GM12878 (cell line): Measurements from ENCODE around the gene SCUBE2. TPM values are rescaled to one million over a fixed set of nuclear protein-coding genes. Genes with fewer than 3 reads are reported as not detected.

ENCODE experiments used
- ATAC-seq: fragments of 200-7000 bp; cut with Tn5 transposase; 3 replicates; pipeline ENCODE4 v1.9.1; 2020; ENCODE audit warnings: mild to moderate bottlenecking, moderate library complexity
- BruUV-seq: library from RNA; stranded (reverse); fragments of 400-500 nt; replicated peaks from 2 replicates; lab custom pipeline; 2021; lab: Mats Ljungman, UMichigan
- CTCF ChIA-PET: fragments of 300-600 bp; sonication (Branson Sonifier 250); formaldehyde crosslinking; extraction: SDS; loops from one replicate; lab custom pipeline; 2021; ENCODE audit warnings: inconsistent platforms; lab: Yijun Ruan, JAX
- POLR2A ChIA-PET: fragments of 350-600 bp; formaldehyde crosslinking; extraction: SDS; loops from one replicate; lab custom pipeline; 2021; ENCODE audit warnings: inconsistent platforms; lab: Charles Lee
- RAD21 ChIA-PET: fragments of 300-600 bp; sonication (Branson Sonifier 250); formaldehyde crosslinking; loops from one replicate; lab custom pipeline; 2023; ENCODE audit warnings: antibody characterized with exemption; ENCODE audit not compliant: unreplicated experiment; lab: Charles Lee
- SMC1A ChIA-PET: fragments of 300-600 bp; sonication (Branson Sonifier 250); formaldehyde crosslinking; loops from one replicate; lab custom pipeline; 2023; ENCODE audit not compliant: unreplicated experiment, uncharacterized antibody; lab: Charles Lee
- DNase-seq: peaks from one replicate; pipeline ENCODE4 v3.0.0-alpha.2; 2011; ENCODE audit warnings: low read depth, low spot score
- FAIRE-seq: peaks from 3 replicates; lab custom pipeline; 2011; peaks lifted over from hg19 to GRCh38; lab: Jason Lieb, UNC
- H2AFZ ChIP-seq: 2 replicates; pipeline ENCODE4 v1.6.0; 2011; ENCODE audit warnings: low read depth, low read length, control low read depth; ENCODE audit not compliant: control insufficient read depth
- H3K27ac ChIP-seq: 2 replicates; pipeline ENCODE4 v1.5.1; 2011; ENCODE audit warnings: control low read depth; ENCODE audit not compliant: control insufficient read depth, insufficient read depth
- H3K27me3 ChIP-seq, 2 experiments: replicated peaks in 1 of 2; 2 replicates each; pipeline versions ENCODE4 v1.6.0 to v1.6.1; 2011; ENCODE audit warnings: low read length in 1 of 2; ENCODE audit not compliant: control insufficient read depth in 2 of 2, insufficient read depth in 2 of 2
- H3K36me3 ChIP-seq, 2 experiments: 2 replicates each; pipeline ENCODE4 v1.5.1; 2011; ENCODE audit warnings: low read length in 1 of 2; ENCODE audit not compliant: control insufficient read depth in 2 of 2, insufficient read depth in 2 of 2
- H3K4me1 ChIP-seq: 2 replicates; pipeline ENCODE4 v1.6.1; 2011; ENCODE audit warnings: mild to moderate bottlenecking, low read length, moderate library complexity, mixed read lengths; ENCODE audit not compliant: control insufficient read depth, insufficient read depth
- H3K4me2 ChIP-seq: 2 replicates; pipeline ENCODE4 v1.6.0; 2011; ENCODE audit warnings: control low read depth; ENCODE audit not compliant: control insufficient read depth, insufficient read depth
- H3K4me3 ChIP-seq: fragments of 200-600 bp; sonication (generic); 2 replicates; pipeline ENCODE4 v1.5.1; 2016
- H3K79me2 ChIP-seq: 2 replicates; pipeline ENCODE4 v1.6.0; 2011; ENCODE audit warnings: low read length; ENCODE audit not compliant: control insufficient read depth, insufficient read depth
- H3K9ac ChIP-seq: 2 replicates; pipeline ENCODE4 v1.8.0; 2011; ENCODE audit warnings: low read length, control low read depth, mixed read lengths; ENCODE audit not compliant: control insufficient read depth, insufficient read depth
- H3K9me3 ChIP-seq: replicated peaks from 3 replicates; pipeline ENCODE4 v1.5.1; 2011; ENCODE audit warnings: mild to moderate bottlenecking, low read length; ENCODE audit not compliant: control insufficient read depth, insufficient read depth
- H4K20me1 ChIP-seq: 2 replicates; pipeline ENCODE4 v1.6.0; 2011; ENCODE audit not compliant: control insufficient read depth, insufficient read depth
- YY1 ChIP-seq: IDR thresholded peaks from 2 replicates; pipeline ENCODE4 v1.6.1; 2011; ENCODE audit warnings: low read depth, mild to moderate bottlenecking, low read length
- WGBS: methylation state at CpG from one replicate; pipeline ENCODE4 v1.1.6; 2016; ENCODE audit warnings: low lambda C conversion rate; ENCODE audit not compliant: insufficient replicate concordance, insufficient coverage; ENCODE audit errors: missing lambda C conversion rate; 5-methylcytosine and 5-hydroxymethylcytosine counted together
- in situ Hi-C: fragments of 300-500 bp; cut with MboI; formaldehyde crosslinking; loops from 9 replicates; pipeline ENCODE4 v1.14.3; 2018; ENCODE audit warnings: mixed read lengths
- intact Hi-C: fragments of 100-400 bp; cut with micrococcal nuclease; formaldehyde crosslinking; loops from one replicate; pipeline ENCODE4 v1.14.2; 2022; ENCODE audit not compliant: unreplicated experiment
- polyA plus RNA-seq, 11 experiments: library from polyadenylated mRNA; depleted of rRNA in 4 of 11; unstranded in 6 of 11; stranded (reverse) in 5 of 11; fragments of >200 nt; fragmentation: Nextera tagmentation in 4 of 11; fragmentation: Illumina TruSeq in 1 of 11; extraction: Ambion mirVana in 4 of 11; extraction: Trizol in 1 of 11; gene quantifications; 1 replicate in 1 of 11; 2 replicates in 10 of 11; pipeline versions ENCODE4 v1.2.1 to v1.2.3, GENCODE V29; 2011 to 2016; ENCODE audit warnings: inconsistent platforms in 2 of 11, missing spikeins in 2 of 11, low read depth in 1 of 11
- total RNA-seq, 4 experiments: library from RNA; depleted of rRNA in 3 of 4; stranded (reverse); fragments of >200 nt in 3 of 4; fragmentation: Illumina TruSeq in 1 of 4; extraction: Trizol in 1 of 4; gene quantifications; 2 replicates each; pipeline versions ENCODE4 v1.2.1 to v1.2.3, GENCODE V29; 2013 to 2021
- TF ChIP-seq, protein P1 (sequence below), 3 experiments: IDR thresholded peaks in 2 of 3; conservative IDR thresholded peaks in 1 of 3; 2 replicates each; pipeline ENCODE4 v1.5.1; 2011; ENCODE audit warnings: low read depth in 3 of 3, low read length in 3 of 3, mild to moderate bottlenecking in 3 of 3, control low read depth in 2 of 3, moderate library complexity in 2 of 3, inconsistent platforms in 1 of 3, mixed read lengths in 1 of 3; ENCODE audit not compliant: control insufficient read depth in 2 of 3, insufficient read depth in 1 of 3; ENCODE audit errors: extremely low read depth in 1 of 3

The SCUBE2 gene
- total and polyA plus RNA-seq, 10 of the 15 experiments (the other 5 are each of a cell fraction or from before 2014, with no cell fraction given), result 0.12 to 0.56 (median 0.31) TPM; not detected in 2

DNA sequence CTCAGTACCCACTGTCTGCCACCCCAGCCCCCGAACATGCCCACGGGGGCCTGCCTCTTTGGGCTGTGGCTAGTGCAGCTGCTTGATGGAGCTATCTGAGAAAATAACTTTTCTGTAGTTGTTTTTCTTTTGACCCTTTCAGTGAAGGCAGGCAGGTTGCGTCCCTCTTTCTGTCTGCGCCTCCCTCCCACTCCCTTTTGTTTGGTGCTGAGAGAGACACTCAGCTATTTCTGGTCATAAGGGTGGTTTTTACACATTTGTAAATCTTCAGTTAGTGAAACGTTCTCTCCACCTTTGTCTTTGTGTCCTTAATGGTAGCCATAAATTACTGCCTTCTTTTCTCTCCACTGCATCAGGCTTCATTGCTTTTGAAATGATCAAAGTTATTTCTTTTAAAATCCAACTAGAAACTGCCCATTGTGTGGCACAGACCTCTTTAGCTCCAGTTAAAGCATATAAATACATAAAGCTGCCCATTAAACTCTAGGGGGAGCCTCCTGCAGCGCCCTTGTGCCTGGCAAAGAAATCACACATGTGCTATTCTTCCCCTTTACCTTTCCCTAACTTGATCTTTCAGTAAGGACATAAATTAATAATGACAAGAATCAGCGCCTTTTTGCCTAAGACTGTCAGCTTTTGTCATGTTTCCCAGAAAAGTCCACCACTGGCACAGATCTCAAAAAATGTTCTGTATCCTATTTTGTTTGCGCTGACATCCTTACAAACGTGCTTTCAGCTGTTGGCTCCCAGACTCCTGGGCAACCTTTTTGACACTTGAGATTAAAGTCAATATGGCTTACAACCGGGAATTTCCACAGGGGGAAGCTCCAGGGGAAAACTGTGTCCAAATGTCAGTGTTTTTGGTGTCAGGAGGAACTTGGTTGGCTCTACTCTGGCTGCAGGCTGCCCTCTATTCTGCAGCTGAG, 1.7 kb upstream of the SCUBE2 start:
- peak; percentile 46; the same call in 2 of the 3 replicates for ATAC-seq
- no peak for TF ChIP-seq YY1
- TF ChIP-seq, protein P1, sequence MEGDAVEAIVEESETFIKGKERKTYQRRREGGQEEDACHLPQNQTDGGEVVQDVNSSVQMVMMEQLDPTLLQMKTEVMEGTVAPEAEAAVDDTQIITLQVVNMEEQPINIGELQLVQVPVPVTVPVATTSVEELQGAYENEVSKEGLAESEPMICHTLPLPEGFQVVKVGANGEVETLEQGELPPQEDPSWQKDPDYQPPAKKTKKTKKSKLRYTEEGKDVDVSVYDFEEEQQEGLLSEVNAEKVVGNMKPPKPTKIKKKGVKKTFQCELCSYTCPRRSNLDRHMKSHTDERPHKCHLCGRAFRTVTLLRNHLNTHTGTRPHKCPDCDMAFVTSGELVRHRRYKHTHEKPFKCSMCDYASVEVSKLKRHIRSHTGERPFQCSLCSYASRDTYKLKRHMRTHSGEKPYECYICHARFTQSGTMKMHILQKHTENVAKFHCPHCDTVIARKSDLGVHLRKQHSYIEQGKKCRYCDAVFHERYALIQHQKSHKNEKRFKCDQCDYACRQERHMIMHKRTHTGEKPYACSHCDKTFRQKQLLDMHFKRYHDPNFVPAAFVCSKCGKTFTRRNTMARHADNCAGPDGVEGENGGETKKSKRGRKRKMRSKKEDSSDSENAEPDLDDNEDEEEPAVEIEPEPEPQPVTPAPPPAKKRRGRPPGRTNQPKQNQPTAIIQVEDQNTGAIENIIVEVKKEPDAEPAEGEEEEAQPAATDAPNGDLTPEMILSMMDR (IDR thresholded peaks at IDR 0.05 in 2 of 3, conservative IDR thresholded peaks at IDR 0.05 in 1 of 3; ENCODE audit: control insufficient read depth in 2 of 3, extremely low read depth in 1 of 3, insufficient read depth in 1 of 3, low read depth in 3 of 3, low read length in 3 of 3), result peak; percentile 23 to 31 (median 24); a peak in 3 of 6 replicates
- H3K36me3 ChIP-seq, result no peaks in the 10 kb centered on the region
- FAIRE-seq, result no peak
- ChIA-PET CTCF (interaction anchor here (0.5 to 7.8 kb wide), 13 partner anchors 11 to 279 kb away, joined by 3 to 107 read pairs (median 5); no protein-coding TSS in a partner anchor), SMC1A (interaction anchor here (0.8 to 4.7 kb wide), 11 partner anchors 17 to 657 kb away, joined by 3 to 48 read pairs (median 3); no protein-coding TSS in a partner anchor), RAD21 (interaction anchor here (1.0 to 1.8 kb wide), 7 partner anchors 13 to 413 kb away, joined by 3 to 7 read pairs (median 3); no protein-coding TSS in a partner anchor), POLR2A (no interaction called here)
- no peak overlapping the region for H2AFZ ChIP-seq
- H3K27ac ChIP-seq, result no peak overlapping the region
- H3K4me2 ChIP-seq, result no peak overlapping the region
- peaks cover 13 to 26% of the 10 kb centered on the region in 2 experiments for H3K27me3 ChIP-seq
- H3K4me1 ChIP-seq, result no peaks in the 10 kb centered on the region
- H3K9ac ChIP-seq, result no peak overlapping the region
- H3K4me3 ChIP-seq, result no peak overlapping the region
- H3K79me2 ChIP-seq, result no peaks in the 10 kb centered on the region
- H4K20me1 ChIP-seq, result no peaks in the 10 kb centered on the region
- in situ Hi-C loops, result no loop called here
- DNase-seq, result no peak
- 28% methylated on average over 10 of the region's 10 CpGs for WGBS
- intact Hi-C loops, result loop anchor here (10.0 kb wide), 1 partner anchor 78 kb away; no protein-coding TSS in a partner anchor
- no TSS peak for BruUV-seq
- H3K9me3 ChIP-seq, result no peaks in the 10 kb centered on the region
